Iris pigment epithelial cell (primary cell): Measurements from ENCODE around the gene DDX17.
A peak's percentile ranks its signal among the peaks of the same experiment; 100 is the strongest.

Experiments
- DNase-seq: peaks from one replicate; pipeline ENCODE4 v3.0.0-alpha.2; 2011; ENCODE audit warnings: low read depth

The DDX17 gene

DNA sequence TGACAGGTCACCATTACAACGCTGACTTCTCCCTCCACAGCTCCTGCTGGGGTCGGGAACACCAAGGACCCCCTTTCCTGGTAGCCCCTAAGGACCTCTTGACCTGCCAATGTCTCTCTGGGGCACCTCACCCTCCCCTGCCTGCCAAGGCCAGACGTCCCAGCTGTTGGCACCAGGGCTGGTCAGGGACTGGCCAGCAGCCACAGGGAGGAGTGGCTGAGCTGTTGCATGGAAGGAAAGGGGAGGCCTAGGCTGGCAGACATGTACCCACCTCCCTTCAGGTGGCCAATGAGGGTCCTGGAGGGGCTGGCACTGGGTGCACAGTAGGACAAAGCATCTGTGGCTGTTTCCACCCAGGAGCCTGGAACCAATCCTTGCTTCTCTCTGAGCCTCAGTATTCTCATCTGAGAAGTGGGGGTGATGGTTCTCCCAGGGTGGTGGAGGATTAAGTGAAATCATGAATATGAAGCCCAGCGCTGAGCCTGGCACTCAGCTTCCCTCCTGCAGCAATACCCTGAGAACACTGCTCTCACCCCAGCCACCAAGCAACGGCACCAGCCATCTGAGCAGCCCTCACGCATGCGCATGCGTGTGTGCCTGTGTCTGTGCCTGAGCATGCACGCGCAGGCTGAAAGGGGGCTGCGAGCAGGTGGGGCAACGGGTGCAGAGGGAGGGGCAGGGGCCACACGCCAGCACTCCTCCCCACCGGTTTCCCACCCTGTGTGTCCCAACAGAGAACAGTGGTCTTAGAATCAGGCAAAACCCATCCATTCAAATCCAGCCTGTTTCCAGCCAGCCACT is 57.0 kb downstream of the DDX17 start:
- DNase-seq: no peak

DNA sequence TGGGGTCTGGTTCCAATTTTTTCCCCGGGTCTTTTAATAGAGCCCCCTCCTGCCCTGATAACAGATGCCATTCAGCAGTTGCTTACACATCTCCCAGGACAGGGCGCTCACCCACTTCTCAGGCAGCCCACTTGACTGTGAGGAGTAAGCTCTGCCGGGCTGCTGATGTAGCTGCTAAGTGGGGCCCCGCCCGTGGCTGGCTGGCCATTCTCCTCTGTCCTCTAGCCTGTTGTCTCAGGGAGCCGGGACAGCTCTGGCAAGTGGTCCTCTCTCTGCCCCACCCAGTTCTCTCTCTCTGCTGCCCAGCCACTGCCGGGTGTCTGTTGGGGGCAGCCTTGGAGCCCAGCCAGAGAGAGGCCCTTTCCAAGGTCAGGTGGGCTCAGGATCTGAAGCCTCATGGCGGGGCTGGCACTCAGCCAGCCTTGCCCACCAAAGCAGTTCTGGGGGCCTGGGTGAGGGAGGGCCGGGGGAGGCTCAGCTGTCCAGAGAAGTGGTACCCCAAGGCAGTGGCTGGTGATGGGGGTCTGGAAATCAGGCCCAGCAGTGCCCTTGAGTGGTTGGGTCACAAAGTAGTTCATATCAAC is 60.0 kb downstream of the DDX17 start:
- DNase-seq: no peak

DNA sequence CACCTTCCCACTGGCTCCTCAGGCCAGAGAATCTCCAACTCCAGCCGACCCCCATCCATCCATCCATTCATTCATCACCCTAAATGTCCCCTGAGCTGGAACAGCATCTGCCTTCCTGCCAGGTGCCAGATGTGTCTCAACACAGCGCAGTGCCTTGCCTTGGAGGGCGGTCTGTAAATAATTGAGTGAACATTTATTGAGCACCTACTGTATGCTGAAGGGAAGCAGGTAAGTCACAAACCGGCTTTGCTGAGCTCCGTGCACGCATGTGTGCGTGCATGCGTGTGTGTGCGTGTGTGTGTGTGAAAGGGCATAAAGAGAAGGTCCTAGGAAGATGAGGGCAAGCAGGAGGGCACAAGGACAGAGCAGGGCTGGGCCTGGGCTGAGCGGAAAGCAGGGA is 61.3 kb downstream of the DDX17 start:
- DNase-seq: no peak

DNA sequence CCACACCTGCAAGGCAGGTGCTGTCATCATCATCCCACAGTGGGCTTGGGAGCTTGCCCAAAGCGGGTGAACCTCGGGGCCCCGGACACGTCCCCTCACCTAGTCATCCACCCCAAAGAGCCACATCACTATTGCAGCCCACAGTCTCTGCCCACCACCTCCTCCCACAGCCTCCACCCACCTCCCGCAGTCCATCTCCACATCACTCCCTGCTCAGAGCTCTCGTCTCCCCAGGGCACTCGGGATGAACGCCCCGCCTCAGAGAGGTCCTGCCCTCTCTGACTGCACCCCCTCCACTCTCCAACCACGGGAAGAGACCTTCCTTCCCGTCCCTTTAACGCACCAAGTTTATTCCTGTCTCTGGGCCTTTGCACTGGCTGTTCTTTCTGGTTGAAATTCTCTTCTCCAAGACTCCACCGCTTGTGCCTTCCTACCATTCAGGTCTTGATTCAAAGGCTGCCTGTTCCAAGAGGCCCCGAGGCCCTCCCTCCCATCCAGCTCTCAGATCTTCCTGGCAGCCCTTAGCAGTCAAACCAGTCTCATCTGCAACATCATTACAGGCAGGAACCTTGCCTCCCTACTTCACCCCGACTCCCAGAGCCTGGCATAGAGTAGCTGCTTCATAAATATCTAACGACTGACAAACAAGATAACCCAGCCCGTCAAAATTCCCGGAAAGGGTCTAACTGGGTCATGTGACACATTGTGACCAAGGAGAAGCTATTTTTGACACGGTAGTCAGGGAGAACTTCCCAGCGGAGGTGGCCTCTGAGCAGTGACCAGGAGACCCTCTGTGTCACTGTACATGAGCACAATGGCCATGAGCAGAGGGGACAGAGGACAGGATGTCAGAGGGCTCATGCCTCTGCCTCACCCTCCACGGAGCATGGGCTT is 62.2 kb downstream of the DDX17 start:
- no peak for DNase-seq

DNA sequence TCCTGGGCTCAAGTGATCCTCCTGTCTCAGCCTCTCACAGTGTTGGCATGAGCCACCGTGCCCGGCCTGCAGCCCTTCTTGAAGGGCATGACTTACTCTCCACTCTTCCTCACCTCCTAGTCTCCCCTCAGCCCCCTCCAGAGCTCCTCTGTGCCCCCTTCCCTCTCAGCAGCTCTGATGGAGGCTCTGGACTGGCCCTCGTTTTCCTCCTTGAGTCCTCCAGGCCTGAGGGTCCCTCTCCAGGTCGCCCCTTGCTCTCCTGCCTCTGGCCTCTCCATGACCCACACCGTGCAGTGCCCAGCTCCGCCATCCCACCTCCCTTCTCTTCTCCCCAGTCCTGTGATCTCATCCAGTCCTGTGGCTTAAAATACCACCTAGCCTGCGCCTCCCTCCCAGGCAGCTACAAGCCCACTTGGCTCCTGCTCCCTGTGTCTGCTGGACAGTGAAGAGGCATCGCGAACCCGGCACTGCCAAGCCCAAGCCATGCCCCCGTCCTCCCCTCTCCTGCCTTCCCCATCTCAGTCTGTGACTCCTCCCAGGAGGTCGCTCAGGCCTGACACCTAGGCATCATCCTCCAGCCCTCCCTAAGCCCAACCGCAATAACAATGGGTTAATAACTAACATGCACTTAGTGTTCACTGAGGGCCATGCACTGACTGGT is 63.0 kb downstream of the DDX17 start:
- DNase-seq: no peak

DNA sequence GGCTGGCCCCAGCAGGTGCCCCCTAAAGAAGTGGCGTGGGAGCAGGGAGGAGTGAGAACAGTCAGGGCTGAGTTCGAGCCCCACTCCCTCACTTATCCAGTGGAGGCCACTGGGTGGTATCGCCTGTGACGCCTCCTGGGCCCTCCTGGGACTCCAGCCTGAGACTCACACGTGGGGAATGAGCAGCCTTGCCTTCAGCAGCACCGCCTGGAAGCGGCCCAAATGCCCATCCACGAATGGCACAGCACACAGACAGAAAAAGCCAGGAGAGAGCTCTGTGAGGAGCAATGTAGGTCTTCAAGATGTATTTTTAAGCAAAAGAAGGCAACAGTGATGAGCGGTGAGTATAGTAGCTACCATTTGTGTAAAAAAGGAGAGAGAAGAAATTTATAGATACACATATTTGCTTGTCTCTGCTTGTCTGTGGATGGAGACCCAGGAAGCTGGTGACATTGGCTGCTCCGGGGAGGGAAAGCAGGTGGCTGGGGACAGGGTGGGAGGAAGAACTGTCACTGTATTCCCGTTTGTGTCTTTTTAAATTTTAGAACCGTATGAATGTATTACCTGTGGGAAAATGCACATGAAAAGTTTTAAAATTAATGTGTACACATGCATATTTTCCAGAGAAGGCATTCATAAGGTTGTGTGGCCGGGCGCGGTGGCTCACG is 64.4 kb downstream of the DDX17 start:
- no peak for DNase-seq

DNA sequence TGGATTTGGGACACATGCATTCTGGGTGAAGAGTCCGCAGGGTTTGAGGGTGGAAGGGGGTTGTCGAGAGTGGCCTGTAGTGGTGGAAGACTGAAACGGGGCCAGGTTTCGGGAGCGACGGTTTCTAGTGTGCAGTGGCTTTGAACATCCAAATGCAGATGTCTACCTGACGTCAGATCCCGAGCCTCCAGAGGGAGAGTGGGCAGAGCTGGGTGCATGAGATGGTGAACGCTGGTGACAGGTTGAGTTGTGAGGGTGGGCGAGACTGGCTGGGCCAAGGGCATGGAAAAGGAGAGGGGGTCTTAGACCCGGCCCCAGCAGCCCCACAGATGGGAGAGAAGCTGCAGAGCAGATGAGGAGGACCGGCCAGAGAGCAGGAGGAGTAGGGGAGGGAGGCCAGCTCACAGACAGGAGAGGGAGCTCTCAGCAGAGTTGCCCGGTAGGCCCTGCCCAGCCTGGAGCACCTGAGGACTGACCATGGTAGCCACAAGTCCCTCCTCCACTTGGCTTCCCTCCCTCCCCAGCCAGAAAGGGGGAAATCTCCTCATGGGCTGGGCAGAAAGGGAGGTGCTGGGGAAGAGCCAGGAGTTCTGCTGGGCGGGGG is 65.3 kb downstream of the DDX17 start:
- no peak for DNase-seq

DNA sequence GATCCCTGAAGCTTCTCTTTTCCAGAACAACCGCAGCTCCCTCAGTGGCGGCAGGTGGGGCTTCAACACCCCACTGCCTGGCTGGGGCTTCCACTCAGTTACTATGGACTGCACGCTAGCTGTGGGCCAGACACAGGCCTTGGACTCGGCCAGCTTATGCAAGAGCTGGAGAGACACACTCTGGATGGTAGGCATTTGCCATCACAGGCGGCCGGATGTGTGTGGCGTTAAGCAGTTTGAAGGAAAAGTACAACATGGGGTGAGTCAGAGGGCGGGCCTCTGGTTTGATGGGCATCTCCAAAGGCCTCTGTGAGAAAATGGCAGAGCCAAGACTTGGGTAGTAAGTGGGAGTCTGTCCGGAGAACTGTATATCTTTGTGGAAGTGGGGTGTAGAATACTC is 68.7 kb downstream of the DDX17 start:
- peak; percentile 28 for DNase-seq

DNA sequence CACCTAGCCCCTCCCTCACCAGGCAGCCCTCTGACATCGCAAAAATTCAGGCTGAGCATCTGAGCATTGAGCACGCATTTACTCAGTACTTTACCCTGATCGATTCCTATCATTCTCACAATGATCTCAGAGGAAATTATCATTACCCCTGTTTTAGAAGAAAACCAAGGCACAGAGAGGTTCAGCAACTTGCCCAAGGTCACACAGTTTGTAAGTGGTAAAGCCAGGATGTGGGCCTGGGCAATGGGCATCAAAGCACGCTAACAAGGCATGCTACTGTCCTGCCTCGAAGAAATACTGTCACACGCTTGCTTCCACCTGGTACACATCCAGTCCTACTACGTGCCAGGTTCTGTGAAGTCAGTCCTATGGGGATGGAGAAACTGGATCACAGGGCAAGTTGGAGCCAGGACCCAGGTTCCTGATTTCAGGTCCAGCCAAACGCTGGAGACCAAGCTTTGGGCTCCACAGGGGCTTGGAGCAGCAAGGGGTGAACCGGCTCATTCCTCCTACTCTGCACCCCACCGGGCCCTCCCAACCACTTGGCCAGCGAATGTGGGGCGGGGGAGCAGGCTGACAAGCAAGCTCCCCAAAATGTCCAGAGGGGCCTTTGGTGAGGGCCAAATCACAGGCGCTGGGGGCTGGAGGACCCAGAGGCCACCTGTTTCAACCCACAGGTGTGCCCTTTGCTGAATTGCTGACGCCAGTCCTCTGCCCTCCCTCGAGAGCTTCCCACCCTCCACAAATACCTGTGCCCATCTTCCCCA is 69.3 kb downstream of the DDX17 start:
- no peak for DNase-seq

DNA sequence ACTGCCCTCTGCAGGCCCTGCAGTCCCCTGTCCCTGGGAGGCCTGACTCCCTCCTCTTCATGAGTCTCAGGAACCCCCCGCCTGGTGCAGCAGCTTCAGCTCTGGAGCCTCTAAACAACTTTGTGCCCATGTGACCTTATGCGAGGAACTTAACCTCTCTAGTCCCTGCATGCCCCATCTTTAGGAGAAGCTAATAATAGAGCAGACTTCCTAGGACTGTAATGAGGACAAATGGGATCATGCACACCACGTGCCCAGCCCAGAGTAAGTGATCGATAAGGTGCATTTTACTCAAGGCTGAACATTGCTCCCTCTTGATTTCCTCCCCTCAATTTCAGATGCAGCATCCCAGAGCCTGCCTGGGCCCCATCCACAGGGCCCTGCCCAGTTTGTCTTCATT is 70.1 kb downstream of the DDX17 start:
- no peak for DNase-seq

DNA sequence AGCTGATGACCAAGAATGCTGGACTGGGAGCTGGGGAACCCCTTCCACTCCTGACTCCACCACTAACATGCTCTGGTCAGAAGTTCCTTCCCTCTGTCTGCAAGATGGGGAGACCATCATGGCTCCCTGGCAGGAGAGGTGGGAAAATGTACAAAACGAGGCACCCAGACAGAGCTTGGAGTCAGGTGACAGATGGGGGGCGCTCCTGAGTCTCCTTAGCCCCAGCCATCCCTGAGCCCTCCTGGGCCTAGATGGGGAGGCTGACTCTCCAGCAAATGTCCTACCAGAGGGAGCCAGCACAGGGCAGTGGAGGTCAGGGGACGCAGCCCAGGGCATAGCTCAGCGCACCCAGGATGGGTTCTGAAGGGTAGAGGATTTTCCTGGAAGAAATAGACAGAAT is 71.1 kb downstream of the DDX17 start:
- no peak for DNase-seq

DNA sequence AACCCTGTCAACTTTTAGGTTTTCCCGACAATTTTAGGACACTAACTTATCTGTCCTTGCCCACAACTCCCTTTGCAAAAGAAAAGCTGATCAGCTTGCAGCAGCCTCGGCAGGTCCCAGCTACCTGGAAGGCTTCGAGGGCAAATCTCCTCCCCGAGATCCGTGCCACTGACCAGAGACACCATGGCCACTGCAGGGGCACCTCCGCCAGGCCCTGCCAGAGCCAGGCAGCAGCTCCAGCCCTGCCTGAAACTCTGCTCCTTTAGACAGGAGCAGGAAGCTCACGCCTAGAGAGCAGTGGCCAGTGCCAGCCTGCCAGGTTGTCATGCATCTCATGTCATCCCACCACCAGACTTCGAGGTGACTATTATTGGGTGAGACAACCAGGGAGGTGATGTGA is 72.2 kb downstream of the DDX17 start:
- DNase-seq: no peak
